Measurements from ENCODE around the gene RTP3.

DNA sequence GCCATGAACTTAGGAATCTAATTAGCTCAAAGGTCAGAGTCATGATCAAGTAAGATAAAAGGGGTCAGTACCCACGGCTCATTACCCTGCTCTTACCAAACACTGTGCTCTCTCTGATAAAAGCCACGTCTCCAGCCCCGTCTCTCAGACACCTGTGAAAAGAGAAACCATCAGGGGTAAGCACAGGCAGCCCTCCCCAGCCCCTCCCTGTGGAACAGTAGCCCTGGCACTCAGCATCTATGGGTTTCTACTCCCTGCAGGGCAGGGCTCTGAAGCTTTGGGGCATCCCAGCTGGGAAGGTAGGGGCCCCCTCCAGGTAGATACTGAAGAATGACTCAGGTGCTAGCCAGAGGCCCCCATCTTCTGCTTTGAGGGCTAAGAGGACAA, 43.6 kb upstream of the RTP3 start:
- TF ChIP-seq CTCF (IDR thresholded peaks at IDR 0.05) (no peak), POLR2A (IDR thresholded peaks at IDR 0.05; ENCODE audit: low read length) (no peak), KDM5A (IDR thresholded peaks at IDR 0.05) (no peak), EP300 (IDR thresholded peaks at IDR 0.05) (no peak)

Measured in A549 (cell line).